Measurements from ENCODE around the gene MLXIP.

GRCh38 chr12:122166422-122167349 is 88.1 kb downstream of the MLXIP start:
- TF ChIP-seq CTCF (IDR thresholded peaks at IDR 0.05) = no peak
- no peak for TF ChIP-seq POLR2A (IDR thresholded peaks at IDR 0.05)

Data from right lobe of liver (tissue), 4 donors.